Medulla oblongata (tissue), 1 donor: ENCODE results near the gene VPS8.

Source experiments
- DNase-seq: peaks from one replicate; pipeline ENCODE4 v3.0.0-alpha.2; 2015; ENCODE audit errors: extremely low spot score

Gene VPS8

GRCh38 chr3:185090811-185091210, 278.8 kb downstream of the VPS8 start:
- DNase-seq, result no peak

- no peak for DNase-seq
These were observed 281.1 kb downstream of the VPS8 start for GRCh38 chr3:185093116-185093515.

- DNase-seq, result no peak
These were observed 282.7 kb downstream of the VPS8 start for GRCh38 chr3:185094697-185095096.
